Activated CD4-positive, alpha-beta T cell treated with anti-CD3 and anti-CD28 coated beads, Interleukin-2, amount 10 ng/mL, durations not matched to agents 7 days and 5 days (primary cell): Measurements from ENCODE around the gene ZNF276. TPM values are rescaled to one million over a fixed set of nuclear protein-coding genes. Genes with fewer than 3 reads are reported as not detected.
A peak's percentile ranks its signal among the peaks of the same experiment; 100 is the strongest.
"Not testable (repeated sequence)": the region's sequence is repeated elsewhere in the genome, so short reads cannot be mapped to it uniquely, and the experiment has no call there.

ENCODE experiments used
- CTCF ChIA-PET: fragments of 350-600 bp; sonication (Branson Sonifier 250); formaldehyde crosslinking; loops from one replicate; lab custom pipeline; 2021; ENCODE audit warnings: antibody characterized with exemption; lab: Charles Lee
- POLR2A ChIA-PET: fragments of 350-600 bp; sonication (Branson Sonifier 250); formaldehyde crosslinking; loops from one replicate; lab custom pipeline; 2021; ENCODE audit warnings: antibody characterized with exemption; lab: Charles Lee
- DNase-seq: peaks from one replicate; pipeline ENCODE4 v3.0.0-alpha.2; 2020
- H3K27ac Mint-ChIP-seq: one replicate; pipeline ENCODE4 v1.8.0; 2021; ENCODE audit warnings: mild to moderate bottlenecking, moderate library complexity, mixed read lengths
- H3K27me3 Mint-ChIP-seq: one replicate; pipeline ENCODE4 v1.8.0; 2021; ENCODE audit warnings: mixed read lengths
- H3K36me3 Mint-ChIP-seq: one replicate; pipeline ENCODE4 v1.8.0; 2021; ENCODE audit warnings: low read depth, mixed read lengths
- H3K4me1 Mint-ChIP-seq: one replicate; pipeline ENCODE4 v1.8.0; 2021; ENCODE audit warnings: mixed read lengths
- H3K4me3 Mint-ChIP-seq: one replicate; pipeline ENCODE4 v1.8.0; 2021; ENCODE audit warnings: mild to moderate bottlenecking, moderate library complexity, mixed read lengths
- H3K9me3 Mint-ChIP-seq: one replicate; pipeline ENCODE4 v1.8.0; 2021; ENCODE audit warnings: mixed read lengths
- total RNA-seq, 2 experiments: library from RNA; stranded (reverse); gene quantifications; one replicate each; pipeline ENCODE4 v1.2.3, GENCODE V29; 2021

Gene ZNF276, protein sequence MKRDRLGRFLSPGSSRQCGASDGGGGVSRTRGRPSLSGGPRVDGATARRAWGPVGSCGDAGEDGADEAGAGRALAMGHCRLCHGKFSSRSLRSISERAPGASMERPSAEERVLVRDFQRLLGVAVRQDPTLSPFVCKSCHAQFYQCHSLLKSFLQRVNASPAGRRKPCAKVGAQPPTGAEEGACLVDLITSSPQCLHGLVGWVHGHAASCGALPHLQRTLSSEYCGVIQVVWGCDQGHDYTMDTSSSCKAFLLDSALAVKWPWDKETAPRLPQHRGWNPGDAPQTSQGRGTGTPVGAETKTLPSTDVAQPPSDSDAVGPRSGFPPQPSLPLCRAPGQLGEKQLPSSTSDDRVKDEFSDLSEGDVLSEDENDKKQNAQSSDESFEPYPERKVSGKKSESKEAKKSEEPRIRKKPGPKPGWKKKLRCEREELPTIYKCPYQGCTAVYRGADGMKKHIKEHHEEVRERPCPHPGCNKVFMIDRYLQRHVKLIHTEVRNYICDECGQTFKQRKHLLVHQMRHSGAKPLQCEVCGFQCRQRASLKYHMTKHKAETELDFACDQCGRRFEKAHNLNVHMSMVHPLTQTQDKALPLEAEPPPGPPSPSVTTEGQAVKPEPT
- 10 to 100 TPM; 79.5 to 96.5 TPM for total RNA-seq

DNA sequence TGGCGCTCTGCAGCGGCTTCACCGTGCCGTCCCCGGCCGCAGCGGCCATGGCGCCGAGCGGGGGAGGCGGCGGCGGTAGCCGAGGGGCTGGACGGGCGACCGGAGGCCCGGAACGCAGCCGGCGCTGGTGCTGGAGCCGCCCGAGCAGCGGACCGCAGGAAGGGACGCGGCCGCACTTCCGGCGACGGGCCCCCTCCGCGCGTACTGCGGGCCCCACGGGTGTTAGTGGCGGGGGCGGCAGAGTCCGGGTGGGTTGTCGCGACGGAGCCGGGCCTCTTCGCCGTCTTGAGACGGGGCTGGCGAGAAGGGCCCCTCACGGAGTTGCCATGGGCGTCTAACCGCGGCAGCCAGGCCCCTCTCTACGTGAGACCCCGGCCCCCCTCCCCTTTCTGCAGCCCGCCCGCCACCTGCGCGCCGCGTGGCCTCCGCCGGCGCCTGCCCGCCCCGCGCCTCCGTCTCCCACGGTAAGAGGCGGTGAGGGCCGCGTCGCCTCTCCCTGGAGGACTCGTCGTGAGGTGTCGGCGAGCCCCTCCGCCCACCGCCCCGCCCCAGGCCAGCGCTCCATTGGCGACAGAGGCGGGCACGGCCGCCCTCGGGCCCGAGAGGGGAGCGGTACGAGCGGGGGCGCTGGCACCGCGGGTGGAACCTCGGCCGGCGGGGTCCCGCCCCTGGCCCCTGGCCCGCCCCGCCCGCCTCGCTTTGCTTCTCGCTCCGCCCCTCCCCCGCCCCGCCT is at the start of gene ZNF276, which contains the start of gene VPS9D1:
ZNF276 (plus strand) TSS at position 725 of the 733 bp plus-strand sequence. CDS start 104 bp downstream, outside the sequence.
VPS9D1 (minus strand) TSS at position 86 of the 733 bp plus-strand sequence; CDS start at position 49, 37 bp downstream.
- Mint-ChIP-seq H3K27me3 (no peaks in the 10 kb centered on the region), H3K9me3 (no peaks in the 10 kb centered on the region), H3K4me1 (peaks cover 31% of the 10 kb centered on the region), H3K4me3 (peak within 1 kb of the TSS; percentile 99), H3K36me3 (peaks cover 26% of the 10 kb centered on the region), H3K27ac (peak within 1 kb of the TSS; percentile 98)
- peak; percentile 84 for DNase-seq
- ChIA-PET POLR2A (no interaction called here), CTCF (interaction anchor here (7.3 kb wide), 1 partner anchor 13 kb away, joined by 46 read pairs; no protein-coding TSS in a partner anchor)

DNA sequence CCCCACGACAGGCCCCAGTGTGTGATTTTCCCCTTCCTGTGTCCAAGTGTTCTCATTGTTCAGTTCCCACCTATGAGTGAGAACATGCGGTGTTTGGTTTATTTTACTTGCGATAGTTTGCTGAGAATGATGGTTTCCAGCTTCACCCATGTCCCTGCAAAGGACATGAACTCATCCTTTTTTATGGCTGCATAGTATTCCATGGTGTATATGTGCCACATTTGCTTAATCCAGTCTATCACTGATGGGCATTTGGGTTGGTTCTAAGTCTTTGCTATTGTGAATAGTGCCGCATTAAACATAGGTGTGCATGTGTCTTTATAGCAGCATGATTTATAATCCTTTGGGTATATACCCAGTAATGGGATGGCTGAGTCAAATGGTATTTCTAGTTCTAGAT is 49.8 kb upstream of the ZNF276 start:
- H3K4me1 Mint-ChIP-seq, result peaks cover 18% of the 10 kb centered on the region
- CTCF ChIA-PET, result interaction anchor here (0.6 kb wide), 2 partner anchors 19 to 174 kb away, joined by 3 to 4 read pairs; no protein-coding TSS in a partner anchor
- POLR2A ChIA-PET, DNase-seq, H3K9me3 Mint-ChIP-seq, H3K36me3 Mint-ChIP-seq, H3K27me3 Mint-ChIP-seq, H3K27ac Mint-ChIP-seq, H3K4me3 Mint-ChIP-seq: not testable (repeated sequence)

DNA sequence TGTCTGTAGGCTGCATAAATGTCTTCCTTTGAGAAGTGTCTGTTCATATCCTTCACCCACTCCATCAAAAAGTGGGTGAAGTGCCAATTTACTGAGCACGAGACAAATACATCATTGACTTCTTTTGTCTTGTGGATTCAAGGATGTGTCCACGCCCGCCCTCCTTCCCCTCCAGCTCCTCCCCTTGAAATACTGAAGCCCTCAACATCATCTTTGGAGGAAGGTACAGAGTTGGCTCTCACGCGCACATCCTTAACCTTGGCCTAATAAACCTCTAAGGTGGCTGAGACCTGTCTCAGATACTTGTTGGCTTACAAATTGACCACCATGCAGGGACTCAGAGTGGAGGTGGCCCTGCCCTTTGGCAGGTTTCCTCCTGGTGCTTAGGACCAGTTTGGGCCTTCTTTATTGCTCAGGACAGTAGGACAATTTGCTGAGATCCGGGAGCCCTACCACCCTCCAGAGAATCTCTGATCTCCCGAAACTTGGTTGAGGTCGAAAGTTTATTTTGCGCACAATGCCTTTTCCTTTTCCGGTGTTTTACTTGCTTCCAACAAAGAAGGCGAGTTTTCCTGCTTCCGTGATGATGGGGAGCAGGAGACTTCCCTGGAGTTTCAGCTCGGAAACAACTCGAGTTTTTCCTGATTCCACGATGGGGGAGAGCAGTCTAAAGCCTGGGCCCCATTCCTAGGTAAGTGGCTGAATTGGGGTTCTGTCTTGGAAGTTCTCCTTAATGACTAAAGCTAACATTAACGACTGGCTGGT is 49.0 kb upstream of the ZNF276 start:
- Mint-ChIP-seq H3K4me1 (peaks cover 18% of the 10 kb centered on the region), H3K36me3 (no peaks in the 10 kb centered on the region), H3K27me3 (no peaks in the 10 kb centered on the region), H3K9me3 (no peaks in the 10 kb centered on the region), H3K27ac (no peak overlapping the region), H3K4me3 (no peak overlapping the region)
- ChIA-PET CTCF (no interaction called here), POLR2A (no interaction called here)
- no peak for DNase-seq

DNA sequence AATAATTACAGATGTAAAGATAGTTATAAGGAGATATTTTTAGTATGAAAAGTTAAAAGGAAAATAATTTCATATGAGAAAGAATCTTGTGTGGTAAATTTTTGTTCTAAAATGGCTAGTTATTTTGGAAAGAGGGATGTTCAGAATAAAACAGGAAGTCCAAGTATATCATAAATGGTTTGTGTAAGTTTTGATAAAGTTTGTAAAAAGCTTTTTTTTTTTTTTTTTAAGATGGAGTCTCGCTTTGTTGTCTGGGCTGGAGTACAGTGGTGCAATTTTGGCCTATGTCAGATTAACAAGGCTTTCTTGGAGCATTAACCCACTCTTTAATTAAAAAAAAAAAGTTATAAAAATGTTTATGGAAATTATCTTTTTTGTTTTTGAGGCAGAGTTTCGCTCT is 43.1 kb upstream of the ZNF276 start:
- Mint-ChIP-seq H3K4me1 (no peaks in the 10 kb centered on the region), H3K9me3 (no peaks in the 10 kb centered on the region), H3K27ac (no peak overlapping the region), H3K36me3 (peaks cover 2% of the 10 kb centered on the region), H3K4me3 (no peak overlapping the region), H3K27me3 (no peaks in the 10 kb centered on the region)
- CTCF ChIA-PET, result interaction anchor here (0.6 to 1.0 kb wide), 3 partner anchors 11 to 166 kb away, joined by 3 to 6 read pairs (median 3); no protein-coding TSS in a partner anchor
- POLR2A ChIA-PET, result no interaction called here
- no peak for DNase-seq

DNA sequence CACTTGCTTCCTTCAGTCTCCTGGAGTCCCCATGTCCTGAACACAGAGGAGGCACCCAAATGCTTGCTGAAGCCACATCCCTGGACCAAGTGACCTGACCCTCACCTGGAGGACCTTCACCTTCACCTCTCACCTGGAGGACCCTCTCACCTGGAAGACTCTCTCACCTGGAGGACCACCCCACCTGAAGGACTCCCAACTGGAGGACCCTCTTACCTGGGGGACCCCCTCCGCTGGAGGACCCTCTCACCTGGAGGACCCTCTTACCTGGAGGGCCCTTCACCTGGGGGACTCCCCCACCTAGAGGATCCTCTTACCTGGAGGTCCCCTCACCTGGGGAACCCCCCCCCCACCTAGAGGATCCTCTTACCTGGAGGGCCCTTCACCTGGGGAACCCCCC is 35.4 kb upstream of the ZNF276 start:
- Mint-ChIP-seq H3K27me3 (no peaks in the 10 kb centered on the region), H3K4me1 (peaks cover 24% of the 10 kb centered on the region), H3K4me3 (peak overlapping the region; percentile 92), H3K27ac (peak overlapping the region; percentile 19), H3K9me3 (peaks cover 3% of the 10 kb centered on the region), H3K36me3 (peaks cover 12% of the 10 kb centered on the region)
- ChIA-PET POLR2A (no interaction called here), CTCF (interaction anchor here (0.6 to 2.6 kb wide), 5 partner anchors 10 to 766 kb away, joined by 3 to 19 read pairs (median 6); no protein-coding TSS in a partner anchor)
- no peak for DNase-seq

DNA sequence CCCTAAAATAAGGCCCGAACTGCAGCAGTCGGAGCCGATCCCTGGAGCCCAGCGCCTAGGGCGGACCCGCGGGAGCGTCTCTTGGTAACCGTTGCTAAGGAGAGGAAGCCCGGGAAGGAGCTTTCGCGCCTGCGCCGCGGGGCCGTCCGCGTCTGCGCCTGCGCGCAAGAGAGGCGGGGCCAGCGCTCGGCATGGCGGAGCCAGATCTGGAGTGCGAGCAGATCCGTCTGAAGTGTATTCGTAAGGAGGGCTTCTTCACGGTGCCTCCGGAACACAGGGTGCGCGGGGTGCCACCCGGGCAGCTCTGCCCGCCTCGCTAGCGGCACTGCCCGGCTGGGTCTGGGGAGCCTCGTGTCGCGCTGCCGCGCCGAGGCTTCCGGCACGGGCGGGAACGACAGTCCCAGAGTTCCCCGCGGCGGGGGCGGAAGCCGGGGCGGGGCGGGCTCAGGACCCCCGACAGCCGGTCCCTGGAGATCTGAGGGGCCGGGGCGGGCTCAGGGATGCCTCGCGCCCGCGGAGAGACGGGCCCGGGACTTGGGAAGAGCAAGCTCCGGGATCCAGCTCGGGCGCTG is 34.7 kb upstream of the ZNF276 start, which contains the start of gene CDK10:
CDK10 (plus strand) TSS at position 170 of the 572 bp plus-strand sequence; CDS start at position 192, 22 bp downstream.
- CTCF ChIA-PET, result interaction anchor here (0.6 to 2.6 kb wide), 5 partner anchors 11 to 767 kb away, joined by 3 to 19 read pairs (median 6); no protein-coding TSS in a partner anchor

DNA sequence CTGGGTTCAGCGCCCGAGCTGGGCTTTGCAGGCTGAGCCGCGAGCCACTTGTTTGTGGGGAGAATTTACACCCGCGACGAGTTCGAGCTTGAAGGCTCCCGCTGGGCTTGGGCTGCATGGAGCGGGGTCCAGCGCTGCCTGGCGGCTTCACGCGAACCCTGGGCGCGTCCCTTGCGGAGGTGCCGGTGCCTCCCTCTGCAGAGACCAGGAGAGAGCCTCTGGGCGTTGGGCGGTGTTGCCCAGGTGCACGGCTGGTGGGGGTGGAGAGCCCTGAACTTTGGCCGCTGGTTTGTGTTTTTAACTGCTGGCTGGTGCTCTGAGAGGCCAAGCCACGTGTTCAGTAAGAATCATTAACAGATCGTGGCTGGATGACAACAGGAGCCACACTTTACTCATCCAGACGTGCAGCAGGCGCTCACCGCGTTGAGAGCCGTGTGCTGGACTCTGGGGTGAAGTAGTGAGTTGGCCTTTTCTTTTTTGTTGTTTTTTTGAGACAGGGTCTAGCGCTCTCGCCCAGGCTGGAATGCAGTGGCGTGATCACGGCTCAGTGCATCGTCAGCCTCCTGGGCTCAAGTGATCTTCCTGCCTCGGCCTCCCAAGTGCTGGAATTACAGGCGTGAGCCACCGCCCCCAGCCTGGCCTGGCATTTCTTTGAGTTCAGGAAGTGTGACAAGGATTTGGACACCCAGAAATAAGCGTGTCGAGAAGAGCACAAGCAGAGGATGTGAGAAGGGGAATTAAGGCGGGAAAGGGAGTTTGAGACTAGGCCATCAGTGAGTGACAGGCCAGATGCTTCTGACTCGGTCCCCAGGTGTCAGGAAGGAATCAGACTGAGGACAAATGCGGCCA is 34.0 kb upstream of the ZNF276 start:
- Mint-ChIP-seq H3K4me1 (peaks cover 24% of the 10 kb centered on the region), H3K36me3 (peaks cover 12% of the 10 kb centered on the region), H3K9me3 (peaks cover 3% of the 10 kb centered on the region), H3K27me3 (no peaks in the 10 kb centered on the region), H3K4me3 (peak overlapping the region; percentile 92), H3K27ac (peak overlapping the region; percentile 80)
- no peak for DNase-seq
- CTCF ChIA-PET, result interaction anchor here (1.7 to 2.6 kb wide), 4 partner anchors 12 to 19 kb away, joined by 6 to 22 read pairs (median 14); no protein-coding TSS in a partner anchor
- POLR2A ChIA-PET, result no interaction called here

More for the DNA sequence above, 34.7 kb upstream of the ZNF276 start, which contains the start of gene CDK10:
- H3K4me1 Mint-ChIP-seq, result peaks cover 24% of the 10 kb centered on the region
- H3K36me3 Mint-ChIP-seq, result peaks cover 12% of the 10 kb centered on the region
- no peaks in the 10 kb centered on the region for H3K27me3 Mint-ChIP-seq
- POLR2A ChIA-PET, result no interaction called here
- H3K27ac Mint-ChIP-seq, result peak within 1 kb of the TSS; percentile 90
- H3K4me3 Mint-ChIP-seq, result peak within 1 kb of the TSS; percentile 92
- H3K9me3 Mint-ChIP-seq, result peaks cover 3% of the 10 kb centered on the region
- DNase-seq, result peak; percentile 88

DNA sequence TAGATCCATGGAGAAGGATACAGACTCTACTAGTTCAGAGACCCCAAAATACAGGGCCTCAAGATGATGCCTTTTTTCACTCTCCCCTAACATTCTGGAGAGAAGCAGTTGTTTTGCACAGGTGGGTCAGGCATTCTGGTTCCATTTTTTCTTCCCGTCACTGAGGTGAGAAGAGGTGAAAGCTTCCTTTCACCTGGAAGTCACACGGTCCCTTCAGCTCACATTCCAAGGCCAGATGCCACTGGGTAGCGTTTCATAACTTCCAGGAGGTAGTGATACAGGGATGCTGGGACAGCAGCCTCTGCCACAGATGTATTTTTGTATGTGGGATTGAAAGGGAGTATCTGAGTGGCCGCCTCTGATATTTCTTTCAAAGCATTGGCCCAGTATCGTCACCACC is 32.9 kb upstream of the ZNF276 start:
- POLR2A ChIA-PET, result no interaction called here
- no peak for DNase-seq
- peaks cover 24% of the 10 kb centered on the region for H3K4me1 Mint-ChIP-seq
- peaks cover 3% of the 10 kb centered on the region for H3K9me3 Mint-ChIP-seq
- peak overlapping the region; percentile 92 for H3K4me3 Mint-ChIP-seq
- no peaks in the 10 kb centered on the region for H3K27me3 Mint-ChIP-seq
- CTCF ChIA-PET, result interaction anchor here (2.6 kb wide), 1 partner anchor 11 kb away, joined by 22 read pairs; no protein-coding TSS in a partner anchor
- peaks cover 15% of the 10 kb centered on the region for H3K36me3 Mint-ChIP-seq
- peak overlapping the region; percentile 46 for H3K27ac Mint-ChIP-seq

DNA sequence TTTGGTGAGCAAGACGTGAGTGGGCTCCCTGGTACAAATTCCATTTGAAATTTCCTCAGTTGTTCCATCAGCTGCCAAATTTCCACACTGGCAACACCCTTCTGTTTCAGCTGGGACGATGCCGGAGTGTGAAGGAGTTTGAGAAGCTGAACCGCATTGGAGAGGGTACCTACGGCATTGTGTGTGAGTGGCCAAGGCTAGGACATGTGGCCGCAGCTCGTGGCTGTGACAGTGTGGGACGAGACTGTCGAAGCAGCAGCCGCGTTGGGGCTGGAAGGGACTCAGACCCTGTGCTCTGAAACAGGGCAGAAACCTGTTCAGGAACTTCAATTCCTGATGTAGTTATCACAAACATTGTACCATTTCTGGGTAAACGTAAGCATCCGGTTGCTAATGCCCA is 32.2 kb upstream of the ZNF276 start:
- POLR2A ChIA-PET, result no interaction called here
- H3K4me3 Mint-ChIP-seq, result no peak overlapping the region
- peaks cover 24% of the 10 kb centered on the region for H3K4me1 Mint-ChIP-seq
- no peak overlapping the region for H3K27ac Mint-ChIP-seq
- H3K9me3 Mint-ChIP-seq, result peaks cover 3% of the 10 kb centered on the region
- H3K27me3 Mint-ChIP-seq, result no peaks in the 10 kb centered on the region
- CTCF ChIA-PET, result interaction anchor here (2.6 kb wide), 1 partner anchor 10 kb away, joined by 22 read pairs; no protein-coding TSS in a partner anchor
- DNase-seq, result no peak
- H3K36me3 Mint-ChIP-seq, result peaks cover 18% of the 10 kb centered on the region

DNA sequence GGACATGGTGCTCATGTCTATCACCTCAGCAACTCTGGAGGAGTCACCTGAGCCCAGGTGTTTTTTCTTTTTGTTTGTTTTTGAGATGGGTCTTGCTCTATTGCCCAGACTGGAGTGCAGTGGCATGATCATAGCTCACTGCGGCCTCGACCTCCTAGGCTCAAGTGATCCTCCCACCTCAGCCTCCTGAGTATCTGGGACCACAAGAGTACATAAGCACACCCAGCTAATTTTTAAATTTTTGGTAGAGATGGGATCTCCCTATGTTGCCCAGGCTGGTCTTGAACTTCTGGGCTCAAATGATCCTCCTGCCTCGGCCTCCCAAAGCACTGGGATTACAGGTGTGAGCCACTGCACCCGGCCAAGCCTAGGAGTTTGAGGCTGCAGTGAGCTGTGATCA is 31.7 kb upstream of the ZNF276 start:
- H3K4me3 Mint-ChIP-seq, H3K9me3 Mint-ChIP-seq, H3K27ac Mint-ChIP-seq, POLR2A ChIA-PET, DNase-seq, H3K27me3 Mint-ChIP-seq: not testable (repeated sequence)
- Mint-ChIP-seq H3K4me1 (peaks cover 24% of the 10 kb centered on the region), H3K36me3 (peaks cover 17% of the 10 kb centered on the region)
- CTCF ChIA-PET, result interaction anchor here (0.6 to 2.6 kb wide), 2 partner anchors 10 to 12 kb away, joined by 3 to 22 read pairs; no protein-coding TSS in a partner anchor
